H9 (cell line): Measurements from ENCODE around the gene GCGR. TPM values are rescaled to one million over a fixed set of nuclear protein-coding genes. Genes with fewer than 3 reads are reported as not detected.

Experiments
- DNase-seq: peaks from one replicate; pipeline ENCODE4 v3.0.0-alpha.2; 2017
- H2AFZ ChIP-seq: one replicate; pipeline ENCODE4 v1.6.1; 2013; ENCODE audit warnings: mild to moderate bottlenecking, low read length, control low read depth, moderate library complexity
- H2AK5ac ChIP-seq: 2 replicates; pipeline ENCODE4 v1.6.1; 2013; ENCODE audit warnings: low read length, control low read depth, mixed read lengths; ENCODE audit not compliant: insufficient read length
- H2BK120ac ChIP-seq: one replicate; pipeline ENCODE4 v1.6.1; 2013; ENCODE audit warnings: low read depth, mild to moderate bottlenecking, low read length, control low read depth, inconsistent platforms; ENCODE audit not compliant: poor library complexity, severe bottlenecking
- H2BK12ac ChIP-seq: 2 replicates; pipeline ENCODE4 v1.6.1; 2013; ENCODE audit warnings: low read length, control low read depth, mixed read lengths, low read depth; ENCODE audit not compliant: insufficient read length
- H2BK15ac ChIP-seq: 2 replicates; pipeline ENCODE4 v1.6.1; 2013; ENCODE audit warnings: low read depth, low read length, control low read depth
- H2BK20ac ChIP-seq: one replicate; pipeline ENCODE4 v1.6.1; 2013; ENCODE audit warnings: low read depth, mild to moderate bottlenecking, low read length, control low read depth, inconsistent platforms; ENCODE audit not compliant: poor library complexity, severe bottlenecking
- H2BK5ac ChIP-seq: 2 replicates; pipeline ENCODE4 v1.6.1; 2013; ENCODE audit warnings: low read length, control low read depth, mixed read lengths; ENCODE audit not compliant: insufficient read length
- H3K14ac ChIP-seq: 2 replicates; pipeline ENCODE4 v1.6.1; 2013; ENCODE audit warnings: low read length, control low read depth; ENCODE audit not compliant: insufficient read depth
- H3K18ac ChIP-seq: 2 replicates; pipeline ENCODE4 v1.6.1; 2013; ENCODE audit warnings: low read depth, mild to moderate bottlenecking, mixed read lengths, low read length, control low read depth; ENCODE audit not compliant: insufficient read length
- H3K23ac ChIP-seq: 2 replicates; pipeline ENCODE4 v1.6.1; 2013; ENCODE audit warnings: low read length, control low read depth, mixed read lengths, low read depth; ENCODE audit not compliant: insufficient read length
- H3K23me2 ChIP-seq: 2 replicates; pipeline ENCODE4 v1.6.1; 2013; ENCODE audit warnings: low read depth, mild to moderate bottlenecking, mixed read lengths, low read length, control low read depth; ENCODE audit not compliant: insufficient read length, poor library complexity, severe bottlenecking
- H3K27ac ChIP-seq: 2 replicates; pipeline ENCODE4 v1.5.1; 2013; ENCODE audit warnings: low read length, control low read depth, mixed read lengths, low read depth; ENCODE audit not compliant: insufficient read length
- H3K27me3 ChIP-seq: 2 replicates; pipeline ENCODE4 v1.6.1; 2013; ENCODE audit warnings: low read length, control low read depth, inconsistent platforms; ENCODE audit not compliant: insufficient read depth
- H3K4ac ChIP-seq: 2 replicates; pipeline ENCODE4 v1.6.1; 2013; ENCODE audit warnings: low read depth, mild to moderate bottlenecking, control low read depth, inconsistent platforms, low read length, moderate library complexity
- H3K4me1 ChIP-seq: 2 replicates; pipeline ENCODE4 v1.6.1; 2013; ENCODE audit warnings: low read length, control low read depth, inconsistent platforms; ENCODE audit not compliant: insufficient read depth
- H3K4me2 ChIP-seq: 2 replicates; pipeline ENCODE4 v1.6.1; 2013; ENCODE audit warnings: low read length, control low read depth, mixed read lengths; ENCODE audit not compliant: insufficient read length, insufficient read depth
- H3K56ac ChIP-seq: 2 replicates; pipeline ENCODE4 v1.6.1; 2013; ENCODE audit warnings: low read depth, mild to moderate bottlenecking, mixed read lengths, low read length, control low read depth; ENCODE audit not compliant: insufficient read length
- H3K79me1 ChIP-seq: 2 replicates; pipeline ENCODE4 v1.6.1; 2013; ENCODE audit warnings: low read depth, mild to moderate bottlenecking, moderate library complexity, low read length, control low read depth, inconsistent platforms; ENCODE audit not compliant: insufficient read depth, poor library complexity, severe bottlenecking
- H3K79me2 ChIP-seq: 2 replicates; pipeline ENCODE4 v1.6.1; 2013; ENCODE audit warnings: low read length, control low read depth, inconsistent platforms; ENCODE audit not compliant: insufficient read depth
- H3K9ac ChIP-seq: 2 replicates; pipeline ENCODE4 v1.6.1; 2013; ENCODE audit warnings: low read length, control low read depth, mixed read lengths; ENCODE audit not compliant: insufficient read length; ENCODE audit errors: extremely low read depth
- H3K9me3 ChIP-seq: one replicate; pipeline ENCODE4 v1.6.1; 2013; ENCODE audit warnings: low read depth, low read length, inconsistent platforms; ENCODE audit not compliant: control insufficient read depth
- H3T11ph ChIP-seq: one replicate; pipeline ENCODE4 v1.6.1; 2013; ENCODE audit warnings: mild to moderate bottlenecking, low read length, control low read depth, inconsistent platforms
- H4K20me1 ChIP-seq: one replicate; pipeline ENCODE4 v1.6.1; 2013; ENCODE audit not compliant: control insufficient read depth, insufficient read length, insufficient read depth
- H4K5ac ChIP-seq: 2 replicates; pipeline ENCODE4 v1.6.1; 2013; ENCODE audit warnings: low read depth, mild to moderate bottlenecking, mixed read lengths, low read length, control low read depth; ENCODE audit not compliant: insufficient read length
- H4K8ac ChIP-seq: replicated peaks from 2 replicates; pipeline ENCODE4 v1.6.1; 2013; ENCODE audit warnings: low read length, control low read depth, mixed read lengths, low read depth; ENCODE audit not compliant: insufficient read length
- H4K91ac ChIP-seq: 2 replicates; pipeline ENCODE4 v1.6.1; 2013; ENCODE audit warnings: low read depth, mild to moderate bottlenecking, moderate library complexity, mixed read lengths, low read length, control low read depth; ENCODE audit not compliant: insufficient read length
- H3K27ac Mint-ChIP-seq, 3 experiments: 2 replicates in 2 of 3; 3 replicates in 1 of 3; pipeline ENCODE4 v1.8.0; 2020 to 2021; ENCODE audit warnings: mixed read lengths in 3 of 3, mild to moderate bottlenecking in 1 of 3, moderate library complexity in 1 of 3
- H3K27me3 Mint-ChIP-seq: 2 replicates; pipeline ENCODE4 v1.8.0; 2021; ENCODE audit warnings: low read depth, mild to moderate bottlenecking, moderate library complexity, mixed read lengths
- H3K36me3 Mint-ChIP-seq, 3 experiments: 2 replicates in 2 of 3; 3 replicates in 1 of 3; pipeline ENCODE4 v1.8.0; 2020 to 2021; ENCODE audit warnings: low read depth in 3 of 3, mixed read lengths in 3 of 3; ENCODE audit not compliant: insufficient read depth in 1 of 3
- H3K4me1 Mint-ChIP-seq, 2 experiments: 2 replicates each; pipeline ENCODE4 v1.8.0; 2020; ENCODE audit warnings: mixed read lengths in 2 of 2
- H3K4me3 Mint-ChIP-seq, 2 experiments: 2 replicates in 1 of 2; 3 replicates in 1 of 2; pipeline ENCODE4 v1.8.0; 2020 to 2021; ENCODE audit warnings: mild to moderate bottlenecking in 2 of 2, mixed read lengths in 2 of 2, moderate library complexity in 1 of 2
- H3K9me3 Mint-ChIP-seq, 2 experiments: 2 replicates in 1 of 2; 3 replicates in 1 of 2; pipeline ENCODE4 v1.8.0; 2020; ENCODE audit warnings: mild to moderate bottlenecking in 2 of 2, mixed read lengths in 2 of 2, moderate library complexity in 1 of 2
- WGBS: extraction: QIAGEN DNeasy Blood & Tissue Kit; methylation state at CpG from one replicate; pipeline ENCODE4 v1.1.7; 2013; ENCODE audit warnings: missing lambda C conversion rate, low lambda C conversion rate, mixed read lengths; ENCODE audit not compliant: insufficient read length; ENCODE audit errors: extremely low coverage; 5-methylcytosine and 5-hydroxymethylcytosine counted together
- total RNA-seq: library from RNA; stranded (reverse); gene quantifications from 2 replicates; pipeline ENCODE4 v1.2.1, GENCODE V29; 2021
- TF ChIP-seq, protein P1 (sequence below): fragments of 200-600 bp; sonication (generic); conservative IDR thresholded peaks from 3 replicates; pipeline ENCODE4 v1.8.0; 2021; ENCODE audit warnings: antibody characterized with exemption, mild to moderate bottlenecking

Gene GCGR
- total RNA-seq, 1 experiment from 2014 or later = 0.24 TPM

- H3K18ac ChIP-seq = no peak overlapping the region
- no peak overlapping the region for H4K91ac ChIP-seq
- Mint-ChIP-seq H3K9me3 (no peaks in the 10 kb centered on the region; a peak in 3 of 5 replicates), H3K27me3 (peaks cover 18% of the 10 kb centered on the region), H3K36me3 (no peaks in the 10 kb centered on the region), H3K4me3 (no peak overlapping the region), H3K4me1 (peaks cover 0 to 6% of the 10 kb centered on the region in 2 experiments; a peak in 1 of 4 replicates), H3K27ac (no peak overlapping the region)
- no peak overlapping the region for H4K8ac ChIP-seq
- H3K23me2 ChIP-seq = no peaks in the 10 kb centered on the region
- no peaks in the 10 kb centered on the region for H3K9me3 ChIP-seq
- no peak overlapping the region for H3K56ac ChIP-seq
- H3K23ac ChIP-seq = no peak overlapping the region
- TF ChIP-seq, protein P1, sequence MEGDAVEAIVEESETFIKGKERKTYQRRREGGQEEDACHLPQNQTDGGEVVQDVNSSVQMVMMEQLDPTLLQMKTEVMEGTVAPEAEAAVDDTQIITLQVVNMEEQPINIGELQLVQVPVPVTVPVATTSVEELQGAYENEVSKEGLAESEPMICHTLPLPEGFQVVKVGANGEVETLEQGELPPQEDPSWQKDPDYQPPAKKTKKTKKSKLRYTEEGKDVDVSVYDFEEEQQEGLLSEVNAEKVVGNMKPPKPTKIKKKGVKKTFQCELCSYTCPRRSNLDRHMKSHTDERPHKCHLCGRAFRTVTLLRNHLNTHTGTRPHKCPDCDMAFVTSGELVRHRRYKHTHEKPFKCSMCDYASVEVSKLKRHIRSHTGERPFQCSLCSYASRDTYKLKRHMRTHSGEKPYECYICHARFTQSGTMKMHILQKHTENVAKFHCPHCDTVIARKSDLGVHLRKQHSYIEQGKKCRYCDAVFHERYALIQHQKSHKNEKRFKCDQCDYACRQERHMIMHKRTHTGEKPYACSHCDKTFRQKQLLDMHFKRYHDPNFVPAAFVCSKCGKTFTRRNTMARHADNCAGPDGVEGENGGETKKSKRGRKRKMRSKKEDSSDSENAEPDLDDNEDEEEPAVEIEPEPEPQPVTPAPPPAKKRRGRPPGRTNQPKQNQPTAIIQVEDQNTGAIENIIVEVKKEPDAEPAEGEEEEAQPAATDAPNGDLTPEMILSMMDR = no peak
- H3K4ac ChIP-seq = no peak overlapping the region
- no peak overlapping the region for H2AK5ac ChIP-seq
- H4K5ac ChIP-seq = no peak overlapping the region
- no peaks in the 10 kb centered on the region for H4K20me1 ChIP-seq
- H3K27me3 ChIP-seq = no peaks in the 10 kb centered on the region
- no peak overlapping the region for H2AFZ ChIP-seq
- no peak overlapping the region for H2BK12ac ChIP-seq
- no peak overlapping the region for H3K14ac ChIP-seq
- H2BK120ac ChIP-seq = no peak overlapping the region
- H3T11ph ChIP-seq = no peak overlapping the region
- no peak overlapping the region for H3K9ac ChIP-seq
- H3K27ac ChIP-seq = no peak overlapping the region
- no peaks in the 10 kb centered on the region for H3K4me1 ChIP-seq
- H3K79me1 ChIP-seq = no peaks in the 10 kb centered on the region
- no peak overlapping the region for H2BK15ac ChIP-seq
- no CpG with 5 or more reads among the region's 41 CpGs for WGBS
- no peak overlapping the region for H3K4me2 ChIP-seq
- H2BK20ac ChIP-seq = no peak overlapping the region
- no peaks in the 10 kb centered on the region for H3K79me2 ChIP-seq
- no peak for DNase-seq
- no peak overlapping the region for H2BK5ac ChIP-seq
Observed at GRCh38 chr17:81813861-81814683, 10.1 kb downstream of the GCGR start.
